ENCODE data around the gene SPTBN1.

The SPTBN1 gene

DNA sequence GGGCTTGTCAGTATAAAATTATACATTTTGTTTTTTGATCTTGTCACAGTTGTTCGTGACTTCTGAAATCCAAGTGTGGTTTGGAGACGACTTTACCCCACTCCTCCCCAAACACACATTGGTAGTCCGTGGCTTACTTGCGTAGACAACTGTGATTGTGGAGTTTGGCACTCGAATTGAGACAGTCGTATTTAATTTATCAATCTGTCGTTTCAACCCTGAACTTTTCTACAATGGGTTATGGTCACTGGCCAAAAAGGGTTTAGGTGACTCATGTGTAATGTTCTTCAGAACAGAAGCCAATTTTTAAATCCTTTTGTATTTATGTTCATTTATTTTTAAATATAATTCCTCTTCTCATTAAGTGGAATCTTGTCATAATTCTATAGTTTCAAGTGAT lies 129.9 kb downstream of the SPTBN1 start:
- peaks cover 35% of the 10 kb centered on the region for H3K4me1 ChIP-seq (ENCODE audit: low read length)

DNA sequence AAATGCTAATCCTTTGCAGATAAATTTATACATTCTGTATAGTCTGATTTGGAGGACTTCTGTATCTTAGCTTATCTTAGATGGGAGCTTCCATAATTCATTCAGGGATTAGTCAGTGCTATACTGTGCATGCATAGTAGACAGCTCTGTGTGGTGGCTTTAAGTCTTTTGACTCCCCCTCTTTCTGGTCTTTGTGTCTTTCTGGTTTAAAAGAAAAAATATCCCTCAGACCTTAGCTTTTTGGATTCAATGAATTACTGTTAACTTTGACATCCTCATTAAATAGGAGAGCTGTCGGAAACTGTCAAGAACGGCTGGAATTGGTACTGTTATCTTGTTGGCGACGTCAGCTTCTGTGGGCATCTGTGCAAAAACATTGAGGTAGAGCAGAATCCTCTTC lies 130.4 kb downstream of the SPTBN1 start:
- 0 out of 2 replicates have a peak, but pooled peaks cover 3% of the 10 kb centered on the region for H3K79me2 ChIP-seq (ENCODE audit: low read length)

More for the DNA sequence above, 129.9 kb downstream of the SPTBN1 start:
- H2AFZ ChIP-seq (ENCODE audit: low read depth, low read length): no peak overlapping the region
- no peaks in the 10 kb centered on the region for H4K20me1 ChIP-seq (ENCODE audit: insufficient read depth, low read length)
- H3K9me3 ChIP-seq (ENCODE audit: insufficient read depth, low read length): no peaks in the 10 kb centered on the region
- 0 out of 2 replicates have a peak, but pooled peaks cover 3% of the 10 kb centered on the region for H3K79me2 ChIP-seq (ENCODE audit: low read length)
- H3K4me2 ChIP-seq (ENCODE audit: low read length): no peak overlapping the region
- H3K9ac ChIP-seq (ENCODE audit: low read length): no peak overlapping the region
- no peak overlapping the region for H3K27ac ChIP-seq (ENCODE audit: low read length)
- no peaks in the 10 kb centered on the region for H3K36me3 ChIP-seq (replicated peaks; ENCODE audit: low read depth, low read length)
- TF ChIP-seq CTCF (IDR thresholded peaks at IDR 0.05; ENCODE audit: low read depth, low read length) (no peak), EZH2phosphoT487 (IDR thresholded peaks at IDR 0.05; ENCODE audit: low read depth) (no peak)
- no peak overlapping the region for H3K4me3 ChIP-seq (ENCODE audit: low read length)
- no peaks in the 10 kb centered on the region for H3K27me3 ChIP-seq (ENCODE audit: low read depth, low read length)

DNA sequence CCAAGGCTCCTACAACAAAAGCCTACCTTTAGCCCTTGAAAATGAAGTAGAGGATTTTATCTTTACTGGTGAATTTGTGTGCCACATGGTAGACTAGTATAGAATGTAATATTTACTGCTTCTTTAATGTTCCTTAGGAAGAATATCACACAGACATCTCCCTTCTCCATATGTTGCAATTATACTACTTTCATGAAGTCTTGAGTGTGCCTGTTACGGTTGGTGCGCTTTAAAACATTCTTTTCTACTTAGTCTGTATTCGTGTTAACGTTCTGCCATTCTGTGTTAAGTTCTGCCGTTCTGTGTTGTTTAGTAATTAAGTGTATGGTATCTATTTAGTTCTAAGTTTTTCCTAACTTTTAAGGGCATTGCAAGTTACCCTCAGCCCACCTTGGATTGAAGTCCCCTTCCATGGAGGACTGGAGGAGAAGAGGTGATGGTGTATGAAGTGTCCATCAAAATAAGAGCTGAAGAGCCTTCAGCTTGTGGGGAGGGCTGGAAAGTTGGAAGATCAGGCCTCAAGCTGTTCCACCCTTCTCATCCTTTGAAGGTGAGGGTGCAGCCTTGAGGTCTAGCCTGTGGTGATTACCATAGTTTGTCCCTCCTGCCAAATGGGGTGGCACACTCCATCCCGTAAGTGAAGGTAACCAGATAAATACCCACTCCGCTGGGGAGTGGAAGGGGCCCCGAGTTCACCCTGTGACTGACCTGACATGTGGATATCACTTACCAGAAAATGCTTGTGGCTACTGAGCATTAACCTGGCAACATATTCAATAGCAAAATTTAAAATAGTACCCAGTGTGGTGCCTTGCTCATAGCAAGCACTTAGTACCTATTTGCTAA lies 131.3 kb downstream of the SPTBN1 start:
- H2AFZ ChIP-seq (ENCODE audit: low read depth, low read length): no peak overlapping the region
- H3K9ac ChIP-seq (ENCODE audit: low read length): no peak overlapping the region
- no peaks in the 10 kb centered on the region for H3K9me3 ChIP-seq (ENCODE audit: insufficient read depth, low read length)
- H3K4me2 ChIP-seq (ENCODE audit: low read length): no peak overlapping the region
- 0 out of 2 replicates have a peak, but pooled peaks cover 3% of the 10 kb centered on the region for H3K79me2 ChIP-seq (ENCODE audit: low read length)
- no peak overlapping the region for H3K4me3 ChIP-seq (ENCODE audit: low read length)
- peaks cover 35% of the 10 kb centered on the region for H3K4me1 ChIP-seq (ENCODE audit: low read length)
- no peak overlapping the region for H3K27ac ChIP-seq (ENCODE audit: low read length)
- H4K20me1 ChIP-seq (ENCODE audit: insufficient read depth, low read length): no peaks in the 10 kb centered on the region
- no peak for TF ChIP-seq EZH2phosphoT487 (IDR thresholded peaks at IDR 0.05; ENCODE audit: low read depth)
- no peaks in the 10 kb centered on the region for H3K27me3 ChIP-seq (ENCODE audit: low read depth, low read length)
- no peaks in the 10 kb centered on the region for H3K36me3 ChIP-seq (replicated peaks; ENCODE audit: low read depth, low read length)

More for the DNA sequence above, 130.4 kb downstream of the SPTBN1 start:
- Histone ChIP-seq H3K9me3 (ENCODE audit: insufficient read depth, low read length) (no peaks in the 10 kb centered on the region), H3K27ac (ENCODE audit: low read length) (no peak overlapping the region), H3K27me3 (ENCODE audit: low read depth, low read length) (no peaks in the 10 kb centered on the region), H2AFZ (ENCODE audit: low read depth, low read length) (no peak overlapping the region), H3K36me3 (replicated peaks; ENCODE audit: low read depth, low read length) (no peaks in the 10 kb centered on the region), H3K4me1 (ENCODE audit: low read length) (peaks cover 35% of the 10 kb centered on the region), H4K20me1 (ENCODE audit: insufficient read depth, low read length) (no peaks in the 10 kb centered on the region), H3K9ac (ENCODE audit: low read length) (no peak overlapping the region), H3K4me3 (ENCODE audit: low read length) (no peak overlapping the region), H3K4me2 (ENCODE audit: low read length) (no peak overlapping the region)
- TF ChIP-seq EZH2phosphoT487 (IDR thresholded peaks at IDR 0.05; ENCODE audit: low read depth): no peak
- TF ChIP-seq CTCF (IDR thresholded peaks at IDR 0.05; ENCODE audit: low read depth, low read length): no peak

DNA sequence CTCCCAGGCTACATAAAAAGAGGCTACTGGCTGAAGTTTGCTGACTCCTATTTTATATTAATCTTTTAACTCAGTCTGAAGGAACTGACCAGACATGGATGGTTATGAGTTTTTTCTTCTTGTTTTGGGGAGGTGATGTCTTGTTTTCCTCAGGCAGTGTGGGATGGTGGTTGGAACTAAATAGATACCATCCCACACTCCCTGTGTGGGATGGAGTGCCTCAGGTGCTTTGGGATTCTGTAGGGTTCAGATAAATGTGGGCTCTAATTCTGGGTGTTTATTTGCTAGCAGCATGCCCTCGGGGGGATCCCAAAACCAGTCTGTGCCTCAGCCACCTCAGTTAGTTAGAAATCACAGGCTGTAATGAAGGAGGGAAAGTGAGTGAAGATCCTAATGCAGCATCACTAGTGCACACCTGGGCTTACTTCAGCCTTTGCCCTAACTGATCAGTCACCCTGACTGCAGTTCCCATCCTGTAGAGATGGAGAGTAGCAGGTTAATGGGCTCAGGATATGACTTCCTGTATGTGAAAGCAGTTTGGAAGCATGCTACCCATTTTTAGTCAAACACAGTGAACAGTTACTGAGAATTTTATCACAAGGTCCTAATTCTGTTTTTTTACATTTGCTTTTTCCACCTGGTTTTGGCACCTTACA lies 132.2 kb downstream of the SPTBN1 start:
- Histone ChIP-seq H3K9me3 (ENCODE audit: insufficient read depth, low read length) (no peaks in the 10 kb centered on the region), H3K4me1 (ENCODE audit: low read length) (peaks cover 32% of the 10 kb centered on the region), H4K20me1 (ENCODE audit: insufficient read depth, low read length) (no peaks in the 10 kb centered on the region), H3K27me3 (ENCODE audit: low read depth, low read length) (no peaks in the 10 kb centered on the region), H3K4me3 (ENCODE audit: low read length) (no peak overlapping the region), H3K9ac (ENCODE audit: low read length) (no peak overlapping the region), H3K27ac (ENCODE audit: low read length) (no peak overlapping the region), H3K4me2 (ENCODE audit: low read length) (no peak overlapping the region), H3K79me2 (ENCODE audit: low read length) (no peaks in the 10 kb centered on the region), H2AFZ (ENCODE audit: low read depth, low read length) (no peak overlapping the region), H3K36me3 (replicated peaks; ENCODE audit: low read depth, low read length) (no peaks in the 10 kb centered on the region)
- TF ChIP-seq EZH2phosphoT487 (IDR thresholded peaks at IDR 0.05; ENCODE audit: low read depth) (no peak), CTCF (IDR thresholded peaks at IDR 0.05; ENCODE audit: low read depth, low read length) (no peak)
